Measurements from ENCODE around the gene CDH4. TPM values are rescaled to one million over a fixed set of nuclear protein-coding genes. Genes with fewer than 3 reads are reported as not detected.

Gene CDH4
- total RNA-seq, 6 donors from 2014 or later = 0.20 to 1.0 (median 0.40) TPM; not detected in 1

GRCh38 chr20:61903575-61904340, 651.7 kb downstream of the CDH4 start:
- ATAC-seq (ENCODE audit: low FRiP score in 2 of 2) (no peak), DNase-seq (no peak)
- TF ChIP-seq EP300 (IDR thresholded peaks at IDR 0.05) = no peak
- TF ChIP-seq POLR2AphosphoS5 (IDR thresholded peaks at IDR 0.05) = no peak
- no peak for TF ChIP-seq POLR2A (IDR thresholded peaks at IDR 0.05)
- no peak for TF ChIP-seq CTCF (IDR thresholded peaks at IDR 0.05)
- Histone ChIP-seq H3K9me3 (no peaks in the 10 kb centered on the region), H3K4me3 (no peak overlapping the region), H3K27ac (no peak overlapping the region), H3K4me1 (no peaks in the 10 kb centered on the region), H3K36me3 (no peaks in the 10 kb centered on the region), H3K27me3 (no peaks in the 10 kb centered on the region)
- WGBS, 2 donors = 77 to 84% methylated on average over 22 to 25 of the region's 26 CpGs

GRCh38 chr20:61904456-61904855, 652.4 kb downstream of the CDH4 start:
- H3K4me1 ChIP-seq = no peaks in the 10 kb centered on the region
- H3K4me3 ChIP-seq = no peak overlapping the region
- H3K27me3 ChIP-seq = no peaks in the 10 kb centered on the region
- no peaks in the 10 kb centered on the region for H3K36me3 ChIP-seq
- TF ChIP-seq POLR2AphosphoS5 (IDR thresholded peaks at IDR 0.05) (no peak), CTCF (IDR thresholded peaks at IDR 0.05) (no peak), POLR2A (IDR thresholded peaks at IDR 0.05) (no peak), EP300 (IDR thresholded peaks at IDR 0.05) (no peak)
- ATAC-seq (ENCODE audit: low FRiP score in 2 of 2) (no peak), DNase-seq (no peak)
- H3K9me3 ChIP-seq = no peaks in the 10 kb centered on the region
- 72 to 73% methylated on average over 5 to 8 of the region's 14 CpGs for WGBS, 2 donors
- no peak overlapping the region for H3K27ac ChIP-seq

- no peak for DNase-seq
- WGBS, 2 donors = 89 to 92% methylated on average over 8 to 15 of the region's 15 CpGs
- Histone ChIP-seq H3K36me3 (no peaks in the 10 kb centered on the region), H3K4me3 (no peak overlapping the region), H3K9me3 (peaks cover 0 to 7% (median 0%) of the 10 kb centered on the region in 4 donors), H3K4me1 (no peaks in the 10 kb centered on the region), H3K27ac (no peak overlapping the region), H3K27me3 (no peaks in the 10 kb centered on the region)
- TF ChIP-seq EP300 (IDR thresholded peaks at IDR 0.05) = no peak
- ATAC-seq (ENCODE audit: low FRiP score in 2 of 2) = no peak
Observed at GRCh38 chr20:61905781-61906523, 653.9 kb downstream of the CDH4 start.

- Histone ChIP-seq H3K27me3 (no peaks in the 10 kb centered on the region), H3K4me1 (no peaks in the 10 kb centered on the region), H3K9me3 (peaks cover 0 to 7% (median 0%) of the 10 kb centered on the region in 4 donors), H3K4me3 (no peak overlapping the region), H3K27ac (no peak overlapping the region), H3K36me3 (no peaks in the 10 kb centered on the region)
- ATAC-seq (ENCODE audit: low FRiP score in 2 of 2) = no peak
- TF ChIP-seq POLR2AphosphoS5 (IDR thresholded peaks at IDR 0.05) = no peak
- TF ChIP-seq EP300 (IDR thresholded peaks at IDR 0.05) = no peak
- no peak for TF ChIP-seq CTCF (IDR thresholded peaks at IDR 0.05)
- TF ChIP-seq POLR2A (IDR thresholded peaks at IDR 0.05) = no peak
- 87 to 90% methylated on average over 7 to 21 of the region's 24 CpGs for WGBS, 2 donors
- DNase-seq = peak in 1 of 2 donors; percentile 68
Observed at GRCh38 chr20:61907081-61907891, 655.2 kb downstream of the CDH4 start.

All from upper lobe of left lung (tissue), 6 donors.